ENCODE results near the gene RNASE4. TPM values are rescaled to one million over a fixed set of nuclear protein-coding genes. Genes with fewer than 3 reads are reported as not detected.

RNASE4 gene
- total and polyA plus RNA-seq, 10 of the 15 experiments (the other 5 are each of a cell fraction or from before 2014, with no cell fraction given), result 0.87 to 2.6 (median 1.3) TPM

DNA sequence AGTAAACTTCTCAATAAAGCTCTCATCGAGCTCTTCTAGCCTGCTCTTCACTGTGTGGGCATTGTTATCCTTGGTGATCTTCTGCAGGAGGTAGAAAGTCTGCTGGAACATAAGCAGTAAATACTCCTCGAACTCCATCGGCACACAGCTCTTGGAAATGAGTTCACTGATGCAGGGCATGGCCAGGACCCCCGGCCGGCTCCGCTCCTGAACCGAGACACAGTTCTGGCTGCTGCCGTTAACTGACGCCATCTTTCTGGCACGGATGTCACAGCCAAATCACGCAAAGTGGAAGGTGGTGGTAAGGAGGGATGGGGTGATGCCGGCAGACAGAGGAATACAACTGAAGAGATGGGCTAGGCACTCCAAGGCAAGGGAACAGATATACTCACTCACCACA is 37.7 kb downstream of the RNASE4 start:
- H3K4me2 ChIP-seq (ENCODE audit: control insufficient read depth, insufficient read depth), result no peak overlapping the region
- ATAC-seq, result no peak
- ChIA-PET CTCF (interaction anchor here (0.7 kb wide), 1 partner anchor 38 kb away, joined by 3 read pairs; no protein-coding TSS in a partner anchor), POLR2A (no interaction called here), RAD21 (ENCODE audit: unreplicated experiment) (no interaction called here), SMC1A (ENCODE audit: uncharacterized antibody, unreplicated experiment) (no interaction called here)
- WGBS (ENCODE audit: insufficient coverage, insufficient replicate concordance, low lambda C conversion rate, missing lambda C conversion rate), result 79% methylated on average over 12 of the region's 12 CpGs
- BruUV-seq (replicated peaks), result no TSS peak
- TF ChIP-seq ZNF592 (IDR thresholded peaks at IDR 0.05) (no peak), SP1 (IDR thresholded peaks at IDR 0.05; ENCODE audit: low read depth, low read length) (no peak), CREB1 (IDR thresholded peaks at IDR 0.05; ENCODE audit: low read depth) (no peak), RBBP5 (conservative IDR thresholded peaks at IDR 0.05) (no peak), PML (IDR thresholded peaks at IDR 0.05; ENCODE audit: low read length) (no peak), ZNF687 (IDR thresholded peaks at IDR 0.05) (no peak), ZBED1 (IDR thresholded peaks at IDR 0.05; ENCODE audit: borderline replicate concordance) (no peak), ZBTB40 (IDR thresholded peaks at IDR 0.05; ENCODE audit: borderline replicate concordance) (no peak), JUNB (IDR thresholded peaks at IDR 0.05) (no peak), CHD2 (IDR thresholded peaks at IDR 0.05; ENCODE audit: borderline replicate concordance, low read depth, low read length) (no peak)
- FAIRE-seq, result no peak
- peaks cover 5 to 9% of the 10 kb centered on the region in 2 experiments; a peak in 3 of 4 replicates for H3K27me3 ChIP-seq (replicated peaks in 1 of 2; ENCODE audit: control insufficient read depth in 2 of 2, insufficient read depth in 2 of 2, low read length in 1 of 2)
- intact Hi-C loops (cut with micrococcal nuclease; ENCODE audit: unreplicated experiment), result no loop called here
- H3K9me3 ChIP-seq (replicated peaks; ENCODE audit: control insufficient read depth, insufficient read depth, low read length), result no peaks in the 10 kb centered on the region
- no peak overlapping the region for H3K9ac ChIP-seq (ENCODE audit: control insufficient read depth, insufficient read depth, low read length)
- H3K36me3 ChIP-seq (ENCODE audit: control insufficient read depth in 2 of 2, insufficient read depth in 2 of 2, low read length in 1 of 2), result no peaks in the 10 kb centered on the region
- H3K27ac ChIP-seq (ENCODE audit: control insufficient read depth, insufficient read depth), result no peak overlapping the region
- no peaks in the 10 kb centered on the region for H3K79me2 ChIP-seq (ENCODE audit: control insufficient read depth, insufficient read depth, low read length)
- H2AFZ ChIP-seq (ENCODE audit: control insufficient read depth, low read depth, low read length), result no peak overlapping the region
- no peaks in the 10 kb centered on the region for H4K20me1 ChIP-seq (ENCODE audit: control insufficient read depth, insufficient read depth)
- DNase-seq (ENCODE audit: low read depth, low spot score), result no peak
- in situ Hi-C loops (cut with MboI), result no loop called here
- H3K4me3 ChIP-seq, result no peak overlapping the region
- H3K4me1 ChIP-seq (ENCODE audit: control insufficient read depth, insufficient read depth, low read length), result no peaks in the 10 kb centered on the region; the same call in 1 of the 2 replicates

All from GM12878 (cell line).